SK-N-MC (cell line): ENCODE data around the gene FBXL13.

Experiments
- EZH2 ChIP-seq: fragments of 200-600 bp; sonication (generic); IDR thresholded peaks from one replicate; pipeline ENCODE4 v1.6.1; 2017; ENCODE audit warnings: antibody characterized with exemption
- FOXP2 ChIP-seq: optimal IDR thresholded peaks from 2 replicates; pipeline ENCODE3; 2011; ENCODE audit warnings: mild to moderate bottlenecking, moderate library complexity; ENCODE audit not compliant: insufficient read depth; ENCODE audit errors: extremely low read length, control extremely low read depth
- POLR2AphosphoS5 ChIP-seq: IDR thresholded peaks from 2 replicates; pipeline ENCODE4 v1.6.1; 2012; ENCODE audit warnings: mild to moderate bottlenecking, low read depth, low read length, borderline replicate concordance

DNA sequence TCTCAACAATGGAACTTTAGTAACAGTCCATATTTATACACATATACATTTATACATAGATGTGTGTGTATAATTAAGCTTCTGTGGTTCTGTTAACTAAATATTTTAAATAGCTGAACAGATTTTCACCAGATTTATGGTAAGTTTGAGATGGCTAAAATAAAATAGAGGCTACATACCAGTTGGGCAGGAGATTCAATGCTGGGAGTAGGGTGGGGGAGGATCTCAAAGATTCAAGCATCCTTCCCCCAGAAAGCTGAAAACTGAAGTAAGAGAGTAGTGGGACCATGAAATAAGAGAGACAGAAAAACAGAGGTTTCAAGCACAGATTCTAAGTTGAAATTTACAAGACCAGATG, 147.8 kb downstream of the FBXL13 start:
- no peak for TF ChIP-seq EZH2
- TF ChIP-seq POLR2AphosphoS5 = no peak
- TF ChIP-seq FOXP2 = no peak
